Measurements from ENCODE around the gene CDYL2.

GRCh38 chr16:80556481-80556880 lies 247.9 kb downstream of the CDYL2 start:
- TF ChIP-seq CTCF (IDR thresholded peaks at IDR 0.05; ENCODE audit: insufficient read depth, low read depth, low read length) (no peak), EZH2 (IDR thresholded peaks at IDR 0.05; ENCODE audit: insufficient read depth, low read length) (no peak)
